ENCODE results near the gene TH.

The TH gene

GRCh38 chr11:2199466-2200341, 28.1 kb upstream of the TH start:
- no peak overlapping the region for H3K4me3 ChIP-seq (ENCODE audit: control insufficient read depth, low read depth, low read length)
- no peak for DNase-seq (ENCODE audit: low read depth)
- TF ChIP-seq CTCF (conservative IDR thresholded peaks at IDR 0.05; ENCODE audit: control insufficient read depth, insufficient read depth, low read depth, low read length), result no peak

- TF ChIP-seq CTCF (conservative IDR thresholded peaks at IDR 0.05; ENCODE audit: control insufficient read depth, insufficient read depth, low read depth, low read length), result no peak
Measured at GRCh38 chr11:2198621-2199365, 27.2 kb upstream of the TH start.

DNA sequence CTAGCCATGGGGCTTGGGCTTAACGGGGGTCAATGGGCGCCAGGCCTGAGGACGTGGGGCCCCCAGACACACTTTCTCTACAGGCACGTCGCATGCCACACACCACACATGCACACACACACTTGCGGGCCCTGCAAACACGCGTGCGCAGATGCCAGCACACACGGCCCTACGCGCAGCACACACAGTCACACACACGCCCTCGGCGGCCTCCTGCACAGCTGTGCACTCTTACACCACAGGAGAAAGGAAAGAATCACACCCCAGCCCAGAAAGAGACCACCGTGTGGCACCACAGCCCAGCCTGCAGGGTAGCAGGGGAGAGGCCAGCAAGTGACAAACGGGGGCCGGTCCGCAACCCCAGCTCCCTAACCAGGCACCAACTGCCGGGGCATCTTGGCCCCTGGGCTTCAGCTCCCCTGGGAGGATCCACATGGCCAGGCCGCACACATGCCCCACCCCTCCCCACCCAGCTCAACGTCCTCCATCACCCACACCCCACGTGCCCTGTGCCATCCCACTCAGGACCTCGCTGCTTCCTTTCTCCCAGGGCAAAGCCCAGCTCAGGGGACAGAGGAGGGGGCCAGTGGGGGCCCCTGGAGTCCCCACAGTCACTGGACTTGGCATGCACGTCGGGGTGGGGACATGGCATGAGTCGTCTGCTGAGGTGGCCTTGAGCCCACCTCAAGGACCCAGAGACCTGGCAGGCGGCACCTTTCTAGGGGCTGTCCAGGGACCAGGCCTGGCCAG, 26.3 kb upstream of the TH start:
- TF ChIP-seq CTCF (conservative IDR thresholded peaks at IDR 0.05; ENCODE audit: control insufficient read depth, insufficient read depth, low read depth, low read length), result no peak
- H3K4me3 ChIP-seq (ENCODE audit: control insufficient read depth, low read depth, low read length), result no peak overlapping the region
- DNase-seq (ENCODE audit: low read depth), result no peak

More at GRCh38 chr11:2198621-2199365, 27.2 kb upstream of the TH start:
- DNase-seq (ENCODE audit: low read depth), result no peak
- H3K4me3 ChIP-seq (ENCODE audit: control insufficient read depth, low read depth, low read length), result no peak overlapping the region

DNA sequence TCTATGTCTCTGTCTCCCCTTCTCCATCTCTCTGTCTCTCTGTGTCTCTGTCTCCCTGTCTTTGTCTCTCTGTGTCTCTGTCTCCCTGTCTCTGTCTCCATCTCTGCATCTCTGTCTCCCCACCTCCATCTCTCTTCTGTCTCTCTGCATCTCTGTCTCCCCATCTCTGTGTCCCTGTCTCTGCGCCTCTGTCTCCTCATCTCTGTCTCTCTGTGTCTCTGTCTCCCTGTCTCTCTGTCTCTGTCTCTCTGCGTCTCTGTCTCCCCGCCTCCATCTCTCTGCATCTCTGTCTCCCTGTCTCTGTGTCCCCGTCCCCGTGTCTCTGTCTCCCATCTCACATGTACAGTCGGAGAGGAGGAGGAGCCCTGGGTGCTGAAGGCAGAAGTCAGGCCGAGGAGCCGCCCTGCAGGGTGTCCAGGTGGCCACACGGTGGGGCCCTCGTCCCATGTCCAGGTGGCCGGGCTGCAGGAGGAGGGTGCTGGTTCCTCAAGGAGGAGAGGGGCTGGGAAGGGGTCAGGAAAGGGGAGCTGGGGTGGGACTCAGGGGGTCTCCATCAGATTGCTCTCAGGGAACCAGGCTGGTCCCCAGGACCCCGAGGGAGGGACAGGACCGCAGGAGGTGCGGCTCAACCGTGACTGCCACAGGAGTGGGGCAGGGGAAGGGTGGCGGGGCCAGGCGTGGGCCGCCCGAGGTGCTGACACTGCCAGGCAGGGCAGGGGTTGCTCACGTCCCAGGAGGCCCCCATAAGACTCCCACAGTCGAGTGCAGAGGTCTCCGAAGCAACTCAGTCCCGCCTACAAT, 25.6 kb upstream of the TH start:
- peak; percentile 47 for DNase-seq (ENCODE audit: low read depth)

GRCh38 chr11:2195756-2196088, 24.1 kb upstream of the TH start:
- DNase-seq (ENCODE audit: low read depth), result no peak
- no peak for TF ChIP-seq CTCF (conservative IDR thresholded peaks at IDR 0.05; ENCODE audit: control insufficient read depth, insufficient read depth, low read depth, low read length)
- no peak overlapping the region for H3K4me3 ChIP-seq (ENCODE audit: control insufficient read depth, low read depth, low read length)

More for the DNA sequence above, 25.6 kb upstream of the TH start:
- TF ChIP-seq CTCF (conservative IDR thresholded peaks at IDR 0.05; ENCODE audit: control insufficient read depth, insufficient read depth, low read depth, low read length), result peak; percentile 65
- no peak overlapping the region for H3K4me3 ChIP-seq (ENCODE audit: control insufficient read depth, low read depth, low read length)

All from fibroblast of mammary gland (primary cell).